K562 (cell line): ENCODE data around the gene LEAP2. TPM values are rescaled to one million over a fixed set of nuclear protein-coding genes. Genes with fewer than 3 reads are reported as not detected.
A peak's percentile ranks its signal among the peaks of the same experiment; 100 is the strongest.

Source experiments
- ARID1B ChIP-seq: fragments of 450-650 bp; IDR thresholded peaks from 2 replicates; pipeline ENCODE4 v1.6.1; 2016; ENCODE audit warnings: antibody characterized with exemption, mild to moderate bottlenecking, inconsistent platforms
- CBFA2T3 ChIP-seq: fragments of 450-650 bp; IDR thresholded peaks from 2 replicates; pipeline ENCODE4 v1.6.1; 2017
- CTCFL ChIP-seq: IDR thresholded peaks from 2 replicates; pipeline ENCODE4 v1.6.1; 2011; ENCODE audit warnings: borderline replicate concordance, low read depth, mild to moderate bottlenecking, moderate library complexity, low read length; ENCODE audit not compliant: insufficient read depth, poor library complexity, severe bottlenecking
- HNRNPLL ChIP-seq: fragments of 200-400 bp; formaldehyde crosslinking; IDR thresholded peaks from 2 replicates; pipeline ENCODE4 v1.6.1; 2017; ENCODE audit warnings: low read length, low read depth, mild to moderate bottlenecking; ENCODE audit not compliant: poor library complexity, severe bottlenecking
- ID3 ChIP-seq, 2 experiments: fragments of 250-450 bp in 1 of 2; fragments of 450-650 bp in 1 of 2; sonication (Bioruptor Pico) in 1 of 2; IDR thresholded peaks; 2 replicates each; pipeline versions ENCODE4 v1.6.1 to v1.8.0; 2016 to 2021; ENCODE audit warnings: mild to moderate bottlenecking in 2 of 2, moderate library complexity in 2 of 2, missing compliant biosample characterization in 1 of 2, missing genetic modification characterization in 1 of 2
- JUND ChIP-seq, 2 experiments: IDR thresholded peaks; 2 replicates in 1 of 2; 3 replicates in 1 of 2; pipeline ENCODE4 v1.6.1; 2011; ENCODE audit warnings: borderline replicate concordance in 2 of 2, low read depth in 2 of 2, low read length in 2 of 2, improper control_type of control experiment in 1 of 2, missing biosample characterization in 1 of 2, missing genetic modification characterization in 1 of 2, missing genetic modification reagents in 1 of 2
- KAT2B ChIP-seq: IDR thresholded peaks from one replicate; pipeline ENCODE4 v1.6.1; 2012; ENCODE audit warnings: low read depth, mild to moderate bottlenecking, control low read depth, inconsistent platforms, low read length, moderate library complexity
- SMARCA4 ChIP-seq: fragments of 450-650 bp; IDR thresholded peaks from 2 replicates; pipeline ENCODE4 v1.6.1; 2016
- TAL1 ChIP-seq: fragments of 450-650 bp; IDR thresholded peaks from 2 replicates; pipeline ENCODE4 v1.6.1; 2016; ENCODE audit warnings: mild to moderate bottlenecking
- TCFL5 ChIP-seq: fragments of 250-450 bp; sonication (Bioruptor Pico); conservative IDR thresholded peaks from 2 replicates; pipeline ENCODE4 v1.6.1; 2021; ENCODE audit warnings: mild to moderate bottlenecking, moderate library complexity, matching md5 sums
- YBX1 ChIP-seq: fragments of 450-650 bp; IDR thresholded peaks from 2 replicates; pipeline ENCODE4 v1.7.1; 2016; ENCODE audit warnings: mild to moderate bottlenecking
- ZNF551 ChIP-seq: fragments of 250-450 bp; sonication (Bioruptor Pico); IDR thresholded peaks from 2 replicates; pipeline ENCODE4 v1.5.0; 2021; ENCODE audit warnings: mild to moderate bottlenecking, moderate library complexity
- polyA plus RNA-seq, 8 experiments: library from polyadenylated mRNA; depleted of rRNA in 4 of 8; stranded (reverse) in 5 of 8; unstranded in 3 of 8; fragments of >200 nt; fragmentation: Nextera tagmentation in 2 of 8; fragmentation: Illumina TruSeq in 1 of 8; extraction: Ambion mirVana in 2 of 8; extraction: Trizol in 1 of 8; gene quantifications; 2 replicates each; pipeline versions ENCODE4 v1.2.1 to v1.2.3, GENCODE V29; 2011 to 2014; ENCODE audit warnings: inconsistent platforms in 1 of 8, missing spikeins in 1 of 8
- total RNA-seq, 7 experiments: library from RNA; depleted of rRNA in 6 of 7; stranded (reverse); fragments of >200 nt in 6 of 7; fragmentation: Illumina TruSeq in 2 of 7; extraction: Trizol in 2 of 7; gene quantifications; 2 replicates each; pipeline versions ENCODE4 v1.2.1 to v1.2.3, GENCODE V29; 2011 to 2021; ENCODE audit warnings: low replicate concordance in 1 of 7
- TF ChIP-seq, protein P1 (sequence below): fragments of 450-650 bp; IDR thresholded peaks from 2 replicates; pipeline ENCODE4 v1.6.1; 2016; ENCODE audit warnings: mild to moderate bottlenecking
- TF ChIP-seq, protein P2 (sequence below): fragments of 450-650 bp; IDR thresholded peaks from 2 replicates; pipeline ENCODE4 v1.6.1; 2018; ENCODE audit not compliant: partially characterized antibody
- TF ChIP-seq, protein P3 (sequence below): fragments of 250-450 bp; sonication (Bioruptor Pico); IDR thresholded peaks from 2 replicates; pipeline ENCODE4 v1.4.0; 2020; ENCODE audit warnings: mild to moderate bottlenecking, moderate library complexity

LEAP2 gene
- total and polyA plus RNA-seq, 9 of the 15 experiments (the other 6 are each of a cell fraction or from before 2014, with no cell fraction given): 1.1 to 5.6 (median 2.5) TPM

DNA sequence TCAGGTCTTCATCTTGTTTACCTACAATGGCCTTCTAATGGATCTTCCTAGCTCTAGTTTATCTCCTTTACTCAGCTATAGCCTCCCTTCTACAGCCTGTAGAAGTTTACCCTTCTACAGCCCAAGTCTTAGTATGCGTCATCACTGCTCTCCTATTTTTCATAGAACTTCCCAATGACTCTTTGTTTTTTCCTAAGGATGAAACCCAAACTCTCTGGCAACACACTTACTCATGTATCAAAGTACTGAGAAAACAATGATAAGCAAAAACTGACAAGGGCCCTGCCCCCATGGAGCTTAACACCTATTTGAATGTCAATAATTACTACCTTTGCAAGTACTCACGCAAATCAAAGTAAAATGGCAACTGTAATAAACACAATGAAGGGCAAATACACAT is 33.7 kb downstream of the LEAP2 start (continued):
- TF ChIP-seq ID3 (CRISPR knock-in tag; IDR thresholded peaks at IDR 0.05) (no peak), ID3 (tag; IDR thresholded peaks at IDR 0.05) (no peak), CBFA2T3 (peak; percentile 16; the same call in 1 of the 2 replicates), KAT2B (peak; percentile 33), TAL1 (0 out of 2 replicates have a peak, but pooled peaks have one; percentile 7), ZNF551 (CRISPR knock-in tag) (no peak), CTCFL (no peak), ARID1B (peak; percentile 59), SMARCA4 (0 out of 2 replicates have a peak, but pooled peaks have one; percentile 28), JUND (IDR thresholded peaks at IDR 0.05; ENCODE audit: borderline replicate concordance, low read depth, low read length) (peak; percentile 54; the same call in 1 of the 2 replicates), JUND (tag; IDR thresholded peaks at IDR 0.05; ENCODE audit: borderline replicate concordance, low read depth, low read length) (no peak; the same call in 1 of the 3 replicates), HNRNPLL (no peak), TCFL5 (CRISPR knock-in tag) (no peak), YBX1 (no peak)
- TF ChIP-seq, protein P1, sequence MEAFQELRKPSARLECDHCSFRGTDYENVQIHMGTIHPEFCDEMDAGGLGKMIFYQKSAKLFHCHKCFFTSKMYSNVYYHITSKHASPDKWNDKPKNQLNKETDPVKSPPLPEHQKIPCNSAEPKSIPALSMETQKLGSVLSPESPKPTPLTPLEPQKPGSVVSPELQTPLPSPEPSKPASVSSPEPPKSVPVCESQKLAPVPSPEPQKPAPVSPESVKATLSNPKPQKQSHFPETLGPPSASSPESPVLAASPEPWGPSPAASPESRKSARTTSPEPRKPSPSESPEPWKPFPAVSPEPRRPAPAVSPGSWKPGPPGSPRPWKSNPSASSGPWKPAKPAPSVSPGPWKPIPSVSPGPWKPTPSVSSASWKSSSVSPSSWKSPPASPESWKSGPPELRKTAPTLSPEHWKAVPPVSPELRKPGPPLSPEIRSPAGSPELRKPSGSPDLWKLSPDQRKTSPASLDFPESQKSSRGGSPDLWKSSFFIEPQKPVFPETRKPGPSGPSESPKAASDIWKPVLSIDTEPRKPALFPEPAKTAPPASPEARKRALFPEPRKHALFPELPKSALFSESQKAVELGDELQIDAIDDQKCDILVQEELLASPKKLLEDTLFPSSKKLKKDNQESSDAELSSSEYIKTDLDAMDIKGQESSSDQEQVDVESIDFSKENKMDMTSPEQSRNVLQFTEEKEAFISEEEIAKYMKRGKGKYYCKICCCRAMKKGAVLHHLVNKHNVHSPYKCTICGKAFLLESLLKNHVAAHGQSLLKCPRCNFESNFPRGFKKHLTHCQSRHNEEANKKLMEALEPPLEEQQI: no peak
- TF ChIP-seq, protein P2, sequence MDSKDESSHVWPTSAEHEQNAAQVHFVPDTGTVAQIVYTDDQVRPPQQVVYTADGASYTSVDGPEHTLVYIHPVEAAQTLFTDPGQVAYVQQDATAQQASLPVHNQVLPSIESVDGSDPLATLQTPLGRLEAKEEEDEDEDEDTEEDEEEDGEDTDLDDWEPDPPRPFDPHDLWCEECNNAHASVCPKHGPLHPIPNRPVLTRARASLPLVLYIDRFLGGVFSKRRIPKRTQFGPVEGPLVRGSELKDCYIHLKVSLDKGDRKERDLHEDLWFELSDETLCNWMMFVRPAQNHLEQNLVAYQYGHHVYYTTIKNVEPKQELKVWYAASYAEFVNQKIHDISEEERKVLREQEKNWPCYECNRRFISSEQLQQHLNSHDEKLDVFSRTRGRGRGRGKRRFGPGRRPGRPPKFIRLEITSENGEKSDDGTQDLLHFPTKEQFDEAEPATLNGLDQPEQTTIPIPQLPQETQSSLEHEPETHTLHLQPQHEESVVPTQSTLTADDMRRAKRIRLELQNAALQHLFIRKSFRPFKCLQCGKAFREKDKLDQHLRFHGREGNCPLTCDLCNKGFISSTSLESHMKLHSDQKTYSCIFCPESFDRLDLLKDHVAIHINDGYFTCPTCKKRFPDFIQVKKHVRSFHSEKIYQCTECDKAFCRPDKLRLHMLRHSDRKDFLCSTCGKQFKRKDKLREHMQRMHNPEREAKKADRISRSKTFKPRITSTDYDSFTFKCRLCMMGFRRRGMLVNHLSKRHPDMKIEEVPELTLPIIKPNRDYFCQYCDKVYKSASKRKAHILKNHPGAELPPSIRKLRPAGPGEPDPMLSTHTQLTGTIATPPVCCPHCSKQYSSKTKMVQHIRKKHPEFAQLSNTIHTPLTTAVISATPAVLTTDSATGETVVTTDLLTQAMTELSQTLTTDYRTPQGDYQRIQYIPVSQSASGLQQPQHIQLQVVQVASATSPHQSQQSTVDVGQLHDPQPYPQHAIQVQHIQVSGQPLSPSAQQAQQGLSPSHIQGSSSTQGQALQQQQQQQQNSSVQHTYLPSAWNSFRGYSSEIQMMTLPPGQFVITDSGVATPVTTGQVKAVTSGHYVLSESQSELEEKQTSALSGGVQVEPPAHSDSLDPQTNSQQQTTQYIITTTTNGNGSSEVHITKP: peak; percentile 61
- TF ChIP-seq, protein P3, sequence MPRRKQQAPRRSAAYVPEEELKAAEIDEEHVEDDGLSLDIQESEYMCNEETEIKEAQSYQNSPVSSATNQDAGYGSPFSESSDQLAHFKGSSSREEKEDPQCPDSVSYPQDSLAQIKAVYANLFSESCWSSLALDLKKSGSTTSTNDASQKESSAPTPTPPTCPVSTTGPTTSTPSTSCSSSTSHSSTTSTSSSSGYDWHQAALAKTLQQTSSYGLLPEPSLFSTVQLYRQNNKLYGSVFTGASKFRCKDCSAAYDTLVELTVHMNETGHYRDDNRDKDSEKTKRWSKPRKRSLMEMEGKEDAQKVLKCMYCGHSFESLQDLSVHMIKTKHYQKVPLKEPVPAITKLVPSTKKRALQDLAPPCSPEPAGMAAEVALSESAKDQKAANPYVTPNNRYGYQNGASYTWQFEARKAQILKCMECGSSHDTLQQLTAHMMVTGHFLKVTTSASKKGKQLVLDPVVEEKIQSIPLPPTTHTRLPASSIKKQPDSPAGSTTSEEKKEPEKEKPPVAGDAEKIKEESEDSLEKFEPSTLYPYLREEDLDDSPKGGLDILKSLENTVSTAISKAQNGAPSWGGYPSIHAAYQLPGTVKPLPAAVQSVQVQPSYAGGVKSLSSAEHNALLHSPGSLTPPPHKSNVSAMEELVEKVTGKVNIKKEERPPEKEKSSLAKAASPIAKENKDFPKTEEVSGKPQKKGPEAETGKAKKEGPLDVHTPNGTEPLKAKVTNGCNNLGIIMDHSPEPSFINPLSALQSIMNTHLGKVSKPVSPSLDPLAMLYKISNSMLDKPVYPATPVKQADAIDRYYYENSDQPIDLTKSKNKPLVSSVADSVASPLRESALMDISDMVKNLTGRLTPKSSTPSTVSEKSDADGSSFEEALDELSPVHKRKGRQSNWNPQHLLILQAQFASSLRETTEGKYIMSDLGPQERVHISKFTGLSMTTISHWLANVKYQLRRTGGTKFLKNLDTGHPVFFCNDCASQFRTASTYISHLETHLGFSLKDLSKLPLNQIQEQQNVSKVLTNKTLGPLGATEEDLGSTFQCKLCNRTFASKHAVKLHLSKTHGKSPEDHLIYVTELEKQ (CRISPR knock-in tag): no peak
